A375 (cell line): Measurements from ENCODE around the gene MRPS26. TPM values are rescaled to one million over a fixed set of nuclear protein-coding genes. Genes with fewer than 3 reads are reported as not detected.

ENCODE experiments used
- total RNA-seq: library from RNA; depleted of rRNA; stranded (reverse); fragments of >200 nt; shearing (Covaris generic); gene quantifications from 2 replicates; pipeline ENCODE4 v1.2.3, GENCODE V29; 2014; rRNA removed

The MRPS26 gene
- 165 and 175 TPM in 2 replicates for total RNA-seq

GRCh38 chr20:3045816-3046676 lies at the start of gene MRPS26:
TSS of gene MRPS26 (plus strand) at chr20:3046052. CDS start at chr20:3046069, 17 bp downstream.

GRCh38 chr20:3043322-3043721 lies 2.5 kb upstream of the MRPS26 start, which contains the start of gene GNRH2:
TSS of gene GNRH2 (plus strand) at chr20:3043622. CDS start at chr20:3044415, 793 bp downstream.

GRCh38 chr20:3071610-3072529 lies 26.0 kb downstream of the MRPS26 start, which contains the start of gene OXT:
TSS of gene OXT (plus strand) at chr20:3071620. CDS start at chr20:3071656, 36 bp downstream.

GRCh38 chr20:3084283-3084985 lies 38.6 kb downstream of the MRPS26 start, which contains the start of gene AVP:
TSS of gene AVP (minus strand) at chr20:3084724. CDS start at chr20:3084674, 50 bp downstream.

Other genes starting within 250 kb of the MRPS26 start
- 0.05 TPM in 1 of 2 replicates, not detected in the other for gene CPXM1, start 245.4 kb upstream of the MRPS26 start, total RNA-seq
- gene C20orf141, start 231.1 kb upstream of the MRPS26 start, total RNA-seq: 1.7 TPM in 1 of 2 replicates, not detected in the other
- 0.04 and 0.42 TPM in 2 replicates for gene TMEM239, start 229.7 kb upstream of the MRPS26 start, total RNA-seq
- 46.5 and 62.7 TPM in 2 replicates for gene PCED1A, start 205.4 kb upstream of the MRPS26 start, total RNA-seq
- gene VPS16, start 205.3 kb upstream of the MRPS26 start, total RNA-seq: 47.9 and 48.3 TPM in 2 replicates
- 31.6 and 32.1 TPM in 2 replicates for gene PTPRA, start 172.6 kb upstream of the MRPS26 start, total RNA-seq
- gene GNRH2, start 2.4 kb upstream of the MRPS26 start, total RNA-seq: 0.74 and 0.94 TPM in 2 replicates
- not detected in 2 replicates for gene OXT, start 25.6 kb downstream of the MRPS26 start, total RNA-seq
- gene AVP, start 38.7 kb downstream of the MRPS26 start, total RNA-seq: not detected in 2 replicates
- 18.9 and 23.2 TPM in 2 replicates for gene FASTKD5, start 113.8 kb downstream of the MRPS26 start, total RNA-seq
- gene UBOX5, start 113.8 kb downstream of the MRPS26 start, total RNA-seq: 2.2 and 3.5 TPM in 2 replicates
- gene LZTS3, start 127.5 kb downstream of the MRPS26 start, total RNA-seq: 3.6 and 3.7 TPM in 2 replicates
- gene DDRGK1, start 158.6 kb downstream of the MRPS26 start, total RNA-seq: 74.2 and 80.4 TPM in 2 replicates
- 124 and 129 TPM in 2 replicates for gene ITPA, start 163.4 kb downstream of the MRPS26 start, total RNA-seq
- 1.5 and 1.7 TPM in 2 replicates for gene SLC4A11, start 193.1 kb downstream of the MRPS26 start, total RNA-seq